GM18507 (cell line): ENCODE results near the gene TMOD4.
"Not testable (repeated sequence)": the region's sequence is repeated elsewhere in the genome, so short reads cannot be mapped to it uniquely, and the experiment has no call there.

Experiments
- DNase-seq: peaks from one replicate; pipeline ENCODE4 v3.0.0; 2011; ENCODE audit warnings: low read depth; ENCODE audit not compliant: insufficient read length; ENCODE audit errors: extremely low spot score
- FAIRE-seq: peaks from 2 replicates; lab custom pipeline; 2011; peaks lifted over from hg19 to GRCh38; lab: Jason Lieb, UNC

The TMOD4 gene

GRCh38 chr1:151175863-151176262 is at the start of gene TMOD4:
Gene TMOD4 (minus strand): TSS chr1:151175981. CDS start chr1:151174875, 1,106 bp downstream.
- no peak for FAIRE-seq
- DNase-seq = no peak

- FAIRE-seq (no peak), DNase-seq (no peak)
Measured at GRCh38 chr1:151222130-151222529, 46.3 kb upstream of the TMOD4 start.

- no peak for FAIRE-seq
- DNase-seq = no peak
Measured at GRCh38 chr1:151221616-151222015, 45.8 kb upstream of the TMOD4 start.

- no peak for DNase-seq
- no peak for FAIRE-seq
Measured at GRCh38 chr1:151213560-151213959, 37.8 kb upstream of the TMOD4 start.

- no peak for DNase-seq
Measured at GRCh38 chr1:151211972-151212705, 36.4 kb upstream of the TMOD4 start.

GRCh38 chr1:151210830-151211229 is 35.0 kb upstream of the TMOD4 start:
- DNase-seq = no peak
- FAIRE-seq = no peak

More at GRCh38 chr1:151211972-151212705, 36.4 kb upstream of the TMOD4 start:
- no peak for FAIRE-seq

- FAIRE-seq, DNase-seq: not testable (repeated sequence)
Measured at GRCh38 chr1:151205381-151205965, 29.7 kb upstream of the TMOD4 start.

GRCh38 chr1:151199873-151200581 is 24.2 kb upstream of the TMOD4 start:
- no peak for DNase-seq

GRCh38 chr1:151198254-151199127 is 22.7 kb upstream of the TMOD4 start, which contains the start of gene PIP5K1A:
Gene PIP5K1A (plus strand): TSS chr1:151198552. CDS start chr1:151198997, 445 bp downstream.
- peak; percentile 96 for FAIRE-seq
- DNase-seq = peak; percentile 99

More at GRCh38 chr1:151199873-151200581, 24.2 kb upstream of the TMOD4 start:
- FAIRE-seq = no peak

- FAIRE-seq (no peak), DNase-seq (no peak)
Measured at GRCh38 chr1:151197863-151198253, 22.1 kb upstream of the TMOD4 start.

- no peak for DNase-seq
- peak; percentile 73 for FAIRE-seq
Measured at GRCh38 chr1:151196292-151196800, 20.6 kb upstream of the TMOD4 start.

- DNase-seq, FAIRE-seq: not testable (repeated sequence)
Measured at GRCh38 chr1:151194894-151195594, 19.3 kb upstream of the TMOD4 start.

GRCh38 chr1:151193856-151194255 is 18.1 kb upstream of the TMOD4 start:
- no peak for DNase-seq
- FAIRE-seq = no peak

- FAIRE-seq (no peak), DNase-seq (no peak)
Measured at GRCh38 chr1:151193304-151193703, 17.5 kb upstream of the TMOD4 start.

- no peak for FAIRE-seq
- no peak for DNase-seq
Measured at GRCh38 chr1:151192047-151192446, 16.3 kb upstream of the TMOD4 start.

GRCh38 chr1:151189637-151190445 is 14.1 kb upstream of the TMOD4 start, which contains the start of gene VPS72:
Gene VPS72 (minus strand): TSS chr1:151190197. CDS start chr1:151190121, 76 bp downstream.
- peak; percentile 87 for FAIRE-seq

GRCh38 chr1:151188667-151189066 is 12.9 kb upstream of the TMOD4 start:
- not testable (repeated sequence) for FAIRE-seq, DNase-seq

More at GRCh38 chr1:151189637-151190445, 14.1 kb upstream of the TMOD4 start, which contains the start of gene VPS72:
- DNase-seq = peak; percentile 84

GRCh38 chr1:151187205-151187604 is 11.4 kb upstream of the TMOD4 start:
- DNase-seq = no peak
- no peak for FAIRE-seq
